Amniotic stem cell (primary cell): ENCODE measurements around the gene RBM5.
A peak's percentile ranks its signal among the peaks of the same experiment; 100 is the strongest.

ENCODE experiments used
- DNase-seq: peaks from one replicate; lab custom pipeline; 2025; lab: John Stamatoyannopoulos, UW

RBM5 gene

GRCh38 chr3:50162034-50162883 lies 73.5 kb downstream of the RBM5 start:
- DNase-seq = no peak

DNA sequence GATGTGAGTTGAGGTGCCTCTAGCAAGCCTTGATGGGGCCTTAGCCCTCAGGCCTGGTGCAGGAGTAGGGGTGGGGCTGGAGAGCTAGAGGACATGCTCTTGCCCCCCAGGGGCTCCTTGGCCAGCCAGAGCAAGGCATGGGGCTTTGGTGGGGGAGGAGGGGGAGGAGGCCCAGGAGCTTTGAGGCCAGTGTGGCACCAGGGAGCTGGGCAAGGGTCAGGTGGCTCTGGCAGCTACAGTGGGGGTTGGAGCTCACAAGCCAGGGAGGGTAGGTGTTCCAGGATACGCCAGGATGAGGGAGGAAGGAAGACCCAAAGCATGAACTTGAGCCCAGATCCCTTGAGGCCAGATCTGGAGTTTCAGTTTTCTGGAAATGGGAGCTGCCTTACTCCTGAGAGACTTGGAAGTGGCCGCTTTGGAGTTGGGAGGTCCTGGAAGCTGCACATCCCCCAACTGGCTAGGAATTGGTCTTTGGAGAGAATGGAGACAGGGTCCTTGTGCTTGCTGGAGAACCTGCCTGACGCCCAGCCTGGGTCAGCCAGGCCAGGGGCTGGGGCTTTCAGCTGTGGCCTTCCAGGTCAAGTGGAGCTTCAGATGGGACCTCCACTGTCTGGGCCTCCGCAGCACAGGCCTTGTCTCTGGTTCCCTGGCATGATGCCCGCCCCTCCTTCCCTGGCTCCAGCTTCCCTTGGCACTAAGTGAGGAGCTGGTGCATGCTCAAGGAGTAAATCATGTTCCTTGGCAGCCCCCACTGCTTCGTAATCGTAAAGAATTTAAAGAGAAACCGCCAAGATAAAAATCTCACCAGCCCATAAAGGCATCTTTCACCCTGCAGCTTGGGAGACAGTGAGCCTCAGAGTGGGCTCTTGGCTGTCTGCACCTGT lies 75.1 kb downstream of the RBM5 start:
- peak; percentile 89 for DNase-seq

- no peak for DNase-seq
Observed at GRCh38 chr3:50164481-50164880, 75.8 kb downstream of the RBM5 start.

DNA sequence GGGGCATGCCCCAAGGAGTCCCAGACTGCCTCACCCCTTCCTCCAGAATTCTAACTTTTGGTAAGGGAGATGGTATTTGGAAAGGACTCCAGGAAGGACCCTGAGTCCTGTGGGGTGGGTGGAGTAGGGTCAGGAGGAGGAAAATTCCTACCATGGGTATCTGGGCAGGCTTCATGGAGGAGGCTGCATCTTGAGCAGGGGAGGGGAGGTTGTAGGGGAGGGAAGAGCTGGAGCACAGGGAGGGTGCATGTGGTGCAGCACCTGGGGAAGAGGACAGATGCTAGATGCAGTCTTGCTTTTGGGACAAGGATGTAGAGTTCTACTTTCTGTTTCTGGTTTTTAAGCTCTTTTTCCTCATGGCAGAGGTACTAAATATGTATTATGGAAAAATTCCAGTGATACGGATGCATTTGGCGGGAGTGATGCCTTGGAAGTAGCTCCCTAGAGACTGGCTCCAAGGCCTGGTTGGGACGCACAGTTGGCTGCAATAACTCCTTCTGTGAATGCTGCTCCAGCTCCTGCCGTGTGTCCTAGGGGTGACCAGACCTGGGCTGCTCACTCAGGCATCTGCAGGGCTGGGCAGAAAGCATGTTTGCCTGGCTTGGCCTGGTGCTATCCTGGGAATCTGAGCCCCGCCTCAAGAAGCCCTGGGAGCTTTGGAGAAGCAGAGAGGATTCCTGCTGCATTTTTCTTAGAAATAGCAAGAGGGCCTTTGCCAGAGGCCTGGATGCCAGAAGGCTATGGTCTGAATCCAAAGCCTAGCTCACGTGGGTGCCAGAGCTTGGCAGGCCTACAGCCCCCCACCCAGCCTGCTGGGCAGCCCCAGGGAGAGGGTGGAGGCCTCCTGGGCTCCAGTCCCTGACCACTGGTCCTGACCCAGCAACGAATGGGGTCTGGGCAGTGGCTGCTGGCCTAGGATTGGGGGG lies 76.5 kb downstream of the RBM5 start:
- no peak for DNase-seq

GRCh38 chr3:50165910-50166538 lies 77.3 kb downstream of the RBM5 start:
- DNase-seq = no peak

DNA sequence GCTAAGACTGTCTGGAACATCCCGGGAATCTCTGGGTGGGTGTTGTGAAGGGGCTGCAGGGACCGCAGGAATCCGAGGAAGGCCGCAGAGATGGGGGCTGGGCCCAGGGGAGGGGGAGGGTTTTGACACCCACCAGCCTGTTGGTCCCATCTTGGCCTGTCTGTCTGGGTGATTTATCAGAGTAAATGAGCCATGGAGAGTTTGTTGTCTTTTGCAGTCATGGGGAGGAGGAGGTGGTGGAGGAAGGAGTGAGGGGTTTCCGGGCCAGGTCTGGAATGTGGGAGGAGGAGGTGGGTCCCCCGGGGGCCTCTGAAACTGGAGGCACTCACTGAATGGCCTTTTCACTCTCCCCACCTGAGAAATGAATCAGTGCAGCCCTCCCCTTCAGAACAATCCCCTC lies 77.9 kb downstream of the RBM5 start:
- DNase-seq = no peak

- no peak for DNase-seq
Observed at GRCh38 chr3:50167069-50167840, 78.5 kb downstream of the RBM5 start.

- no peak for DNase-seq
Observed at GRCh38 chr3:50167841-50168209, 79.1 kb downstream of the RBM5 start.

DNA sequence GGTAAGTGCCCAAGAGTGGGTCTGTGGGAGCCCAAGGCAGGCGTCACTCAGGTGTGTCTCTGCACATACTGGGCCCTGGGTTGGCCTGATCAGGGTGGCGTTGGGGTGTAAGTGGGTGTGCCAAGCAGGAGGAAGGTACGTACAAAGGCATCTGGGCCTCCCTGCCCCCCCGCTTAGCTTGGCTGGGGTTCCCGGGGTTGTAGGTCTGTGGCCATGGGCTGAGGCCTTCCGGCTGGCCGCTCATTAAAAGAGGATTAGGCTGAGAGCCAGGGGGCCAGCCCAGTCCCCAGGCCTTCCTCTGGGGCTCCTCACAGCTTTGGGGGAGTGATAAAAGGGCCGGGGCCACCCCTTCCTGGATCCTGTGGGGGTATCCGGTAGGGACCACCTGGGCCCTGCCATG lies 79.7 kb downstream of the RBM5 start:
- no peak for DNase-seq
